GM18519 (cell line): ENCODE results near the gene NETO2.
"Not testable (repeated sequence)": the region's sequence is repeated elsewhere in the genome, so short reads cannot be mapped to it uniquely, and the experiment has no call there.

Experiments
- ATAC-seq: cut with Tn5 transposase; IDR thresholded peaks from one replicate; pipeline ENCODE4 v1.9.1; 2021; ENCODE audit warnings: mild to moderate bottlenecking, moderate library complexity; ENCODE audit not compliant: unreplicated experiment, low FRiP score

The NETO2 gene, protein sequence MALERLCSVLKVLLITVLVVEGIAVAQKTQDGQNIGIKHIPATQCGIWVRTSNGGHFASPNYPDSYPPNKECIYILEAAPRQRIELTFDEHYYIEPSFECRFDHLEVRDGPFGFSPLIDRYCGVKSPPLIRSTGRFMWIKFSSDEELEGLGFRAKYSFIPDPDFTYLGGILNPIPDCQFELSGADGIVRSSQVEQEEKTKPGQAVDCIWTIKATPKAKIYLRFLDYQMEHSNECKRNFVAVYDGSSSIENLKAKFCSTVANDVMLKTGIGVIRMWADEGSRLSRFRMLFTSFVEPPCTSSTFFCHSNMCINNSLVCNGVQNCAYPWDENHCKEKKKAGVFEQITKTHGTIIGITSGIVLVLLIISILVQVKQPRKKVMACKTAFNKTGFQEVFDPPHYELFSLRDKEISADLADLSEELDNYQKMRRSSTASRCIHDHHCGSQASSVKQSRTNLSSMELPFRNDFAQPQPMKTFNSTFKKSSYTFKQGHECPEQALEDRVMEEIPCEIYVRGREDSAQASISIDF

DNA sequence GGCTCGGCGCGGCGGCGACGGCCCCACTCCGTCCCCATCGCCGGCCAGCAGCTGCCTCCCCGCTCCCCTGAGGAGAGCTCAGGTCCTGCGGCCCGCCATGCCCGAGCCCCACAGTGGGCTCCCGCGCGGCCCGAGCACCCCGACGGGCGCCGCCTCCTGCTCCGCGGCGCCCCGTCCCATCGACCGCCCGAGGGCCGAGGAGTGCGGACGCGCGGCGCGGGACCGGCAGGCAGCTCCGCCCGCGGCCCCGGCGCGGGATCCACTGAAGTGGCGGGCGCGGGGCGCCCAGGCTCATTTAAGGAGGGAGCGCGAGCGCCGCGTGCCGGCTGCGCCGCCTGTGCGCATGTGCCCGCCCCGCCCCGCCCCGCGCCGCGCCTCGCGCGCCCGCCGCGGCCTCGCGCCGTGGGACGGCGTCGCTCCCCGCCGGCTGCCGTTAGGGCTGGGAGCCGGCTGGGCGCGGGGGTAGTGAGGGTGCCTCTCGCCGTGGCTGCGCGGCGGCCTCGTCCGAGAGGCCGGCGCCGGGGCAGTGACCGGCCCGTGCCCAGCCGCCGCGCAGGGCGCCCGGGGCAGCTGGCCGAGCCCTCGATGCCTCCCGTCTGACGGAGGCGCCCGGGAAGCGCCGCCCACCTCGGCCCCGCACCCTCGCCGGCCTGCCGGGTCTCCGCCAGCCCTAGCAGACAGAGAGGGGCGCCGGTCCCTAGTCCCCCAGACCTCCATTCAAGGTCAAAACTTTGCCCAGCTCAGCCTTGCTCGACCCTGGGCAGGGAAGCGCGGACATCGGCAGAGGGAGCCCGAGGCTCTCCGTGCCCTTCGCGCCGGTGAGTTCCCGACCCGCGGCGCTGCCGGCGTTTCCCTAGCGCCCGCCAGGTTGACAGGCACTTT is at the start of gene NETO2:
Gene NETO2, minus strand, starts transcription at position 269 of the 882 bp plus-strand sequence. CDS start 333 bp downstream, outside the sequence.
- peak; percentile 39 for ATAC-seq

DNA sequence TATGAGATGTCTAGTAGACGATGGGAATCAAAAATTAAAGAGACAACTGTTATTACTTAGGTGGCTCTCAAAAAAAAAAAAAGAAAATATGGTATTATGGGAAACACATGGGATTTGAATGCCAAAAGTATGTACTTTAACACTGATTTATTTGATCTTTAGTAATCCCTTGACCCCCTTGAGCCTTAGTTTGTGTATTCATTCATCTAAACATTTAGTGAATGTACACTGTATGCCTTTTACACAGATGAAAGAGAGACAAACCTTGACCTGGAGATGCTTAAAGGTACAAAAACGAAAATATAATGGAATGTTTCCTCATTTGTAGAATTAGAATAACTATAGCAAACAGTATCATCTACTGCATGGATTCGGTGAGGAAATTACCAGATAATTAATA is 38.6 kb upstream of the NETO2 start:
- no peak for ATAC-seq

DNA sequence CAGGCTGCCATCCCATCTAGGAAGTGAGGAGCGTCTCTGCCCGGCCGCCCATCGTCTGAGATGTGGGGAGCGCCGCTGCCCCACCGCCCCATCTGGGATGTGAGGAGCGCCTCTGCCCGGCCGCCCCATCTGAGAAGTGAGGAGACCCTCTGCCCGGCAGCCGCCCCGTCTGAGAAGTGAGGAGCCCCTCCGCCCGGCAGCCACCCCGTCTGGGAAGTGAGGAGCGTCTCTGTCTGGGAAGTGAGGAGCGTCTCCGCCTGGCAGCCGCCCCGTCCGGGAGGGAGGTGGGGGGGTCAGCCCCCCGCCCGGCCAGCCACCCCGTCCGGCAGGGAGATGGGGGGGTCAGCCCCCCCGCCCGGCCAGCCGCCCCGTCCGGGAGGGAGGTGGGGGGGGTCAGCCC is 37.3 kb upstream of the NETO2 start:
- ATAC-seq: not testable (repeated sequence)

DNA sequence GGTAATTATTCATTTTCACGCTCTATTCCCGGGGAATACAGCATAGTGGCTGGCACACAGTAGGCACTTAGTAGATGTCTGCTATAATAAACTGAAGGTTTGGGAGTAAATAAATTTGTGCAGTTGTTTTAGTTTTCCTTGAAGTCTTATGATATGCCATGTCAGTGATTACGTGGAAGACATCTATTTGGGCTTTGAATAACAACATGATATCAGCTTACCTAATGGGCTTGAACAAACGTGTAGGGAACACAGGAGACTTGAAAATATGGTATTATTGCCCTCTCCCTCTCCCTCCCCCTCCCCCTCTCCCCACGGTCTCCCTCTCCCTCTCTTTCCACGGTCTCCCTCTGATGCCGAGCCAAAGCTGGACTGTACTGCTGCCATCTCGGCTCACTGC is 36.3 kb upstream of the NETO2 start:
- no peak for ATAC-seq

DNA sequence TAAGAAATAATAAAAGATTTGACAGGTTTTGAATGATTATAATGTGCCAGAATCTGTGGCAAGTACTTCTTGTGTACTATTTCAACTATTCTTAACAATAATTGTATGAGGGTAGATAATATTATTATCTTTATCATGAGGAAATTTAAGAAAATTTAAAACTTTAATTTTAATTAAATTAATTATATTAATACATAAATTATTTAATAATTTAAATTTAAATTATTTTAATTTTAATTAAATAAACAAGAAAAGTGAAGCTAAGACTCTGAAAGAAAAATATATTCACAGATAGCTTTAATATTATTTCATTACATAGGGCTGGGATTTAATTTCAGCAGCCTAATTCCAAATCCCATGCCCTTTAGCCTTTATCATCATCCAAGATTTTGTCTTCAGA is 31.4 kb upstream of the NETO2 start:
- no peak for ATAC-seq

DNA sequence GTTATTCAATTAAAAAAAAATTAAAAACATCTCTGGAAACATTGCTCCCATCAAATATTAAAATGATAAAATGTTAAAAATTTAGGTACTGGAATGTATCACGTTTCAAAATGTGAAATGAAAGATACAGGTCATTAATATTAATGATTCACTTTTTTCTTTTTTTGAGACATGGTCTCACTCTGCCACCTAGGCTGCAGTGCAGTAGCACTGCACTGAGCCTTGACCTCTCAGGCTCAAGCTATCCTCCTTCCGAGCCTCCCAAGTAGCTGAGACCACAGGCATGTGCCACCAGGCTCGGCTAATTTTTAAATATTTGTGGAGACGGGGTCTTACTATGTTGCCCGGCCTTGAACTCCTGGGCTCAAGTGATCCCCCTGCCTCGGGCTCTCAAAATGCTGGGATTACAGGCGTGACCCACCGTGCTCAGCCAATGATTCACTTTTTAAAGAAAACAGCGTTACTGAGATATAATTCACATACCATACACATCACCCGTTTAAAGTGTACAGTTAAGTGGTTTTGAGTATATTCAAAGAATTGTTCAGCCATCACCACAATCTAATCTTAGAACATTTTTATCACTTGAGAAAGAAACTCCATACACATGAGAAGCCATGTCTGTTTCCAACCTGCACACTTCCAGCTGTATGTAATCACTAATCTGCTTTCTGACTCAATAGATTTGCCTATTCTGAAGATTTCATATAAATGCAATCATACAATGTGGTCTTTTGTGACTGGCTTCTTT is 19.1 kb upstream of the NETO2 start:
- no peak for ATAC-seq

DNA sequence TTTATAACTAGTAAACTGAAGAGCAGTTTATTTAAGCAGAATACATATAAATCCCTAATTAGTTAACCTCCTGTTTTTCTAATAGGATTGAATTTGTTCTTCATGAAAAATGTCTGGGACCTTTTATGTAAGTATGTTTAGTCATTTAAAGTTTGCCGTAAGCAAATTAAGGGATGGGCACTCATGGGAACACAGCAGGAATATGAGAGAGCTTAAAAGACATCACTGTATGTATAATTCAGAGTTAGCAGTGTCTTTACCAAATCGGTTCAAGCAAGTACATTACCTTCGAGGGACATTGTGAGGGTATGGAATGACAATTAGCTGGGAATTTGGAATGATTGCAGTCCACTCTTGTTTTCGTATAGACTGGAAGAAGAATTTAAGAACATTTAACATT is 17.7 kb upstream of the NETO2 start:
- no peak for ATAC-seq

DNA sequence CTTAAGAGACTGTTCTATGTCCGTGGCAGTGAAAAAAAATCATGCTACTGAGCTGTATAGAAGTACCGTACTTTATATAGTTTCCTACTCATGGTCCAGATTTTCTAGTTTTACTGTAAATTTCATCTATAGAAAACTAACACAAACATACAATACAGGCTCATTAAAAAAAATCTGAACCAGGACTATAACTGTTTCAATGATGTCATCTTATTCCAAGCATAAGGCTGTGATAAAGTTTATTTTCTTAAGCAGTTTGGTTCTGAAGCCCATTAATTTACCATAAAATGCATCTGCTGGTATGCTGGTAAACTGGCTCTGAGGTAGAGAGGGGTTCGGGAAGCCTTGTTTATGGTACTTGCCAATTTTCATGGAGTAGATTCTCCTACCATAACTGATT is 16.7 kb upstream of the NETO2 start:
- no peak for ATAC-seq

DNA sequence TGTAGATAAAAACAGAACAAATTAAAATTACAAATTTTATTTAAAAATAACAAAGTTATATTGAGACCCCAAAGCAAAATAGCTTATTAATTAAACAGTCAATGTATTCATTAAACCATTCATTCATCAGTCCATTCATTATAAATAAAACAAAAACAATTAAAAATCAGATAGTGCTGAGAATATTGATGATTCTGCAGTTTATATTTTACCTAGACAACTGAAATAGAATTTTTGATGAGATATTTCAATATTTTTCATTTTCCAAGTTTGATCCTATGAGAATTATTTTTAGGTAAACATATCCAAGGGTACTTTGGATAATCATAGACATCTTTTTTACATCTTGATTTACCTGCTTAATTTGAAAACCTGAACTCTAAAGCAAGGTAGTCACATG is 15.2 kb upstream of the NETO2 start:
- no peak for ATAC-seq

DNA sequence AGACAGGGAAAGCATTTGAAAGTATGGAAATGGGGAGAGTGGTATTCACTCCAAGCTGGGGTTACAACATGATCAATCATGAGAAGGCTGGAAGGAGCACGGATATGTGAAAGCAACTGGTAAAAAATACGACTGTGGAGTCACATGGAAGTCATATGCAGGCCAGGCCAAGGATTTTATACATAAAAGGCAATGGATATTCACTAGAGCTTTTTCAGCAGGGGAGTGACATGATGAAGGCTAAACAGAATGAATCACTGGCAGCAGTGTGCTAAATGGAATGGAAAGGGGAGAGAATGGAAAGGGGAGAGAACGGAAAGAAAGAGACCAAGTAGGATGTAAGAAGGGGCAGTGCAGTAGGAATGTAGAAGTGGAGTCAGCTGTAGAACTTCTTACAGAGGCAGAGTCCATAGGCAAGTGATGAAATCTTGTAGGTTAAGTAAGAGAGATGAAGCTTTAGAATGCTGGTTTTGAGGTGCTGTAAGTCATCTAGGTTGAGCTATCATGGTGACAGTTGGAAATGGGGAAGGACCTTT is 13.0 kb upstream of the NETO2 start:
- no peak for ATAC-seq

DNA sequence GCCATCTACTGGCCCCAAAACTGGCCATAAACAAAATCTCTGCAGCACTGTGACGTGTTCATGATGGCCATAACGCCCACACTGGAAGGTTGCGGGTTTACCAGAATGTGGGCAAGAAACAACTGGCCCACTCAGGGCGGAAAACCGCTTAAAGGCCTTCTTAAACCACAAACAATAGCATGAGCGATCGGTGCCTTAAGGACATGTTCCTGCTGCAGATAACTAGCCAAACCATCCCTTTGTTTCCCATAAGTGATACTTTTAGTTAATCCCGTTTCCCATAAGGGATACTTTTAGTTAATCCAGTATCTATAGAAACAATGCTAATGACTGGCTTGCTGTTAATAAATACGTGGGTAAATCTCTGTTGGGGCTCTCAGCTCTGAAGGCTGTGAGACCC is 8.8 kb upstream of the NETO2 start:
- not testable (repeated sequence) for ATAC-seq

DNA sequence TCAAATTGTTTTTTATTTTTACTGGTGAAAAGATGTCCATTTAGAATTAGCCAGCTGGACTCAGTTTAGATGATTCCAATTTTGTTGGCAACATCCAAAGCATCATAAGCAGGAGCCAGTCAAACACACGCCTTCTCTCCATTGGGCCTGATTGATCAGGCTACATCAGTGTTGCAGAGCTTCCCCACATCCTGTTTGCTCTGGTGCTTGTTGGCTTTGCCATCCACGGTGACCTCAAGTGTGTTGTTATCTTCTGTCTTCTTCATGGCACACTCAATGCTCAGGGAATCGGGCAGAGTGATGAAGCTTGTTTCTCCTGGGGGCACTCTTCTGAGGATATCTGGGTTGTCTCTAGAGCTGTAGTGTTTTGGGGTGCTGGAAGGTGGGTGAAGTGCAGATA is 6.3 kb upstream of the NETO2 start:
- no peak for ATAC-seq

DNA sequence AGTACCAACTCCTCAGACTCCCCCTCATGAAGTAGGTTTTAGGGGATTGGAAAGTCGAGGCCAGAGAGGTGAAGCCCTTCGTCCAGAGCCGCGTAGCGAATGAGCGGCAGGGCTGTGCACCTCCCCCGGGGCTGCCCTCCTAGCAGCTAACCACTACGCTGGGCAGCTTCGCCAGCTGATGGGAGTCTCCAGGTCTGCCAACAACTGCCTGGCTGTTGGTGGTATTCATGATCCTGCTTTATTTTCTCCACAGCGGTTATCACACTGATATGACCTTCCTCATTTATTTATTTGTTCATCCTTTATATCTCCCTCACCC is 773 bp upstream of the NETO2 start:
- ATAC-seq: no peak

DNA sequence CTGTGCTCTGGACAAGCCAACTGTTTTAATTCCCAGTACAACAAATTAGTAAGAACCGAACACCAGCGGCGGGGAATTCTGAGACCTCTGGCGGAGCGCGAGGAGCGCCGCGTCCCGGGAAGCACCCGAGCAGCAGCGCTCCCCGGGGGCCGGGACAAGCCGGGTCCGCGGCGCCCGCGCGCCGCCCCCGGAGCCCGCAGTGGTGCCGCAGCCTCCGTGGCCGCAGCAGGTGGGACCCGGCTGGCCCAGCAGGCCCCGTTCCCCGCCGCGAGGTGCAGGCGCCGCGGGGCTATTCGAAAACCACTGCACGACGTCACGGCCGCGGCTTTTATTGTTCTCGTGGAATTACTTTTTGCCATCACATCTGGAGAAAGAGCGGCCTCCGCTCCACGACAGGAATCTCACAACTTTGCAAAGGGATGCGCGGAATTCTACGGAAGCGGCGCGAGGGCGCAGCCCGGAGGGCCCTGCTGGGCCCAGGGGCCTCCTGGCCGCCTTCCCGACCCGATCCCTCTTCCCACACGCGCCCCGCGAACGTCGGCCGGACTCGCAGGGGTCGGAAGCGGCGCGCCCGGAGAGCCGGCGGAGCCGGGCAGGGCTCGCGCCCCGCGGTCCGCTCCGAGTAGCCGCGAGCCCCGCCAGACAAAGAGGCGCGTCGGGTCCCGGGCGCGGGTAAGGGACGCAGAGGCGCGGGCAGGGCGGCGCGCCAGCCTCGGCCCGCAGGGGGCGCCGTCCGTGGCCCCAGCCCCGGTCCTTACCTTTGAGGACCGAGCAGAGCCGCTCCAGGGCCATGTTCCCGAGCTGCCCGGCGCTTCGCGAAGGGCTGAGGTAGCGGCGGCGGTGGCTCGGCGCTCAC is 696 bp downstream of the NETO2 start:
- ATAC-seq: peak; percentile 43

DNA sequence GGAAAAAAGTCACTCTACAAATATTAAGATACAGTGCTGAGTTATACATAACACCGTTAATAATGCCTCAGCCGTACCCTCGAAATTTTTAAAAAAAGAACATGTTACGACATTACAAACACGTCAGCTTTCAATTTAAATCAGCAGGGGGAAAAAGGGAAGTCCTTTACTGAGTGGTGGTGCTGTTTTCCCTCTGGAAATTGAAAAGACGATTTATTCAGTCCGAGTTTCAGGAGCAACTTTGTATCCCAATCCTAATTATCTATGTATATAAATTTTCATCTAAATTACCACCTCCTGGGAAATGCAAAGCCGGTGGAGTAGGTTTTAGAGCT is 1.3 kb downstream of the NETO2 start:
- ATAC-seq: no peak

DNA sequence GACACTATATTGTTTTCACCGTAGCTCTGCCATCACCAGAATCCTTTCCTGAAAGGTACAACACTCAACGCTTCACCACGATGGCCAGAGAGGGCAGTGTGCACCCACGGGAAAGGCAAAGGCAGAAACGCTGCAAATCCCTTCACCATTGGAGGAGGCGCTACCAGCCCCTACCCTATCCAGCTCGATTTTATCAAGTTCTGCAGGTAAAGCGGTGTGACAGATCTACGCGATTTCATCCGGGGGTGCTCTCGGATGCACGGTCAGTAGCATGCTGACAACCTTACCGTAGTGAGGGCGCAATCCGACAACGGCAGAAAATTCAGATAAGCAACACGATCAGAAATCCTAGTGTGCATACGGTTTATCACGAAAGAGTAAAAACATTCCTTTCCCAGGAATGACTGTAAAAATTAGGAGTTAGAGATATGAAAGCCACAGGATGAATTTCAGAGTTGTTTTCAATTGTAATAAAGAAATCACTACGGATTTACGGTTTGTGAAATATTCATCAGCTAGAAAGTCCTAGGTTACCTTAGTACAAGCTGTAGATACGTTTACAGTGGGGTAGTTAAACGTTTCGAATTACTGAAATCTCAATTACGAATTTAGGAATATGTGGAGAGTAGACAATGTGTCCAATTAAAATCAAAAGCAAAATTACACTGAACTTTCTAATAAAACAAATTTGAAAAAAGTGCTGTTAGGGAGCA is 1.8 kb downstream of the NETO2 start:
- peak; percentile 43 for ATAC-seq

DNA sequence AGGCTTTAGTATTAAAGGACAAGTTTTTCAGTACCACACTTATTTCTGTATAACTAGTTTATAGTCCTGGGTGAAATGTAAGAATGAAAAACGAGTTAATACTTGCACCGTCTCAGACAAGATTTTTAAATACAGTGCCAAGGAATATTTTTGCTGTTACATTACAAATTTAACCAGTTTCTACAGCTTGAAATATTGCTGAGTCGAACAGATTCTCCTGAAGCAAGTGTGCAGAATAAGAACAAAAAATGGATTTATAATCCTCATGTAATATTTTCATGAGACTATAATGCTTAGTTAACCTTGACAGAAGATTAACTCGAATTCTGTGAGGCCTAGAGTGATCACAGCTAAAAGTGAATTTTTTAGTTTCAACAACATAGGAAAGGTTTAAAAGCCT is 3.1 kb downstream of the NETO2 start:
- ATAC-seq: no peak

DNA sequence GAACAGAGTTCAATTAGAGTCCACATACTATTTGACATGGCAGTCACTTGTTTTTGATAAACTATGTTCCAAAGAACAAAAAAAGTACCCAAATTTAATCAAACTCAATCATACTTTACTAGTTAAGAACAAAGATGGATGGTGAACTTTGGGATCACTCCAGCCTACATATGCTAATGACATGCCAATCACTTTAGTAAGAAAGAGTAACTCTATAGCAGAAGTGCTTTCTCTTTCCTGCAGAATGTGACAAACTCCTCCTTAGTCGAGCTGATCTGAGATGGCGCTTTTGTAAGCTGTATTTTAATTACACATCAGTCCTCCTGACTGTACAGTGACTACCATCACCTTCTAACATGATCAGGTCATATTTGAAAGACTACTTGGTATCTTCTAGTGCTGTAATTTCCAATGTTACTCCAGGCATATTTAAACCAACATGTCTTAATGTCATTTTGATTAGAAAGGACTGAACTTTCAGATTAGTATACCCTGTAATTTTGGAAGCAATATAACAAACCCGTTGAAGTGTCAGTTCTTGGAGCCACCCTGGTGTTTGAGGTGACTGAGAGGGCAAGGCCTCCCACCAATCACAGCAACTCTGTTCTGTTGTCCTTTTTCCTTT is 4.1 kb downstream of the NETO2 start:
- ATAC-seq: no peak

DNA sequence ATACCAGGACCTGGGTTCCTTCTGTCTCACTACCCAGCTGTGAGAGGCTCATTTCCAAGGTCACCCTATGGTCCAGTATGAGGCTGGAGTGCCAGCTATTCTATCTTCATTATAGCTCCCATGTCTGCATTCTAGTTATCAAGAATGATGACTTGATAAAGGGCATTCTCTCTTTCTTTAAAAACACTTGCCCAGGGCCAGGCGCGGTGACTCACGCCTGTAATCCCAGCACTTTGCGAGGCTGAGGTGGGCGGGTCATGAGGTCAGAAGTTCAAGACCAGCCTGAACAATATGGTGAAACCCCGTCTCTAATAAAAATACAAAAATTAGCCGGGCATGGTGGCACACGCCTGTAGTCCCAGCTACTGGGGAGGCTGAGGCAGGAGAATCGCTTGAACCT is 5.8 kb downstream of the NETO2 start:
- not testable (repeated sequence) for ATAC-seq
